Fibroblast of villous mesenchyme (primary cell): ENCODE results near the gene PAQR7. TPM values are rescaled to one million over a fixed set of nuclear protein-coding genes. Genes with fewer than 3 reads are reported as not detected.

Source experiments
- DNase-seq: peaks from one replicate; pipeline ENCODE4 v3.0.0-alpha.2; 2010; ENCODE audit warnings: low read depth
- H3K4me3 ChIP-seq: 2 replicates; pipeline ENCODE4 v1.5.1; 2011; ENCODE audit warnings: low read depth, mild to moderate bottlenecking, low read length
- CTCF ChIP-seq: IDR thresholded peaks from 2 replicates; pipeline ENCODE4 v1.5.1; 2012; ENCODE audit warnings: low read depth, mild to moderate bottlenecking, low read length; ENCODE audit not compliant: insufficient read depth
- total RNA-seq: library from RNA; depleted of rRNA; stranded (reverse); fragments of >200 nt; gene quantifications from 2 replicates; pipeline ENCODE4 v1.2.3, GENCODE V29; 2012

The PAQR7 gene
- total RNA-seq = 8.1 and 16.0 TPM in 2 replicates

DNA sequence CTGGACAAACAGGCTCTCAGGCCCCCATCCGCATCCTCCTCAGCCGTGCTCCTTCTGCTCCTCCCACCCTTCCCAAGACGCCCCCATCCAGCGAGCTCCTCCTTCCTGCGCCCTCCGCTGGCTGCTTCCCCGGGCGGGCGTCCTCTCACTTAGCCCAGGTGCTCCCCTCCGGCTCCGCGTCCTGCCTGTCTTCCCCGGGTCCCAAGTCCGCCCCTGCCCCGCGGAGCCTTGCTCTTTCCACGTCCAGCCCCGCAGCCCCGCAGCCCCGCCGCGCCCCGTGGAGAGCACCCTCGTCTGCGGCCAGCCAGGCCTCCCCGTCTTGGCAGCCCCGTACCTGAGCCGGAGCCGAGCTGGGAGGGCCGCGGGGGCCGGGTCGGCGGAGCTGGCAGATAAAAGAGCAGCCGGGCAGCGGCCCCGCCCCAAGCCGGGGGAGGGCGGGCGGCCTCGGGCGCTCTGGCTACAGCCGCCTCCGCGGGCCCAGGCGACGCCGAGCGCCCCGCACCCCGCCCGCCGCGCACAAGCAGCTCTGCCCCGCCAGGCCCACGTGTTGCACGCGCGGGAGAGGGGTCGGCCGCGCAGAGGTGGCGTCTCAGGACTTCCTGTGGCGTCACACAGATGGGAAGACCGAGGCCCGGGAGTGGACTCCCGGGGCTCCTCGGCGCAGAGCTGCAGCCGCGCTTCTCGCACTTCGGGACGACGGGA, at the start of gene PAQR7:
Gene PAQR7, minus strand, starts transcription at position 555 of the 702 bp plus-strand sequence. CDS start 11,869 bp downstream, outside the sequence.
- no peak for TF ChIP-seq CTCF
- peak within 1 kb of the TSS; percentile 67 for H3K4me3 ChIP-seq
- peak; percentile 78 for DNase-seq

DNA sequence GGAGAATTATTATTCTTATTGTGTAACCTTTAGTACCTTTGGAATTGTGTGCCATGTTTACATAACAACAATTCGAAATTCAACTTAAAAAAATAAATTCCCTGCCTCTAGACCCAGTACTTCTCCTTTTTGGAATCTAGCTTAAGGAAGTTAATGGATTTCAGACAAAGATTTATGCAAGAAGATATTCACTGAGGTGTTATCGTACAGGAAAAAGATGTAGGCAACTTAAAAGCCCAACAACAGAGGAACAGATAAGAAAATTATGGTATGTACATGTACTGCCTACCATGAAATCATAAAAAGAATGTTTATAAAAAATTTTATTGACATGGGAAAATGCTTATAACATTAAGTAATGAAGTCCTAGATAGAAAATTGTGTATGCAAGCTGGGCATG, 48.9 kb upstream of the PAQR7 start:
- TF ChIP-seq CTCF = no peak
- no peak overlapping the region for H3K4me3 ChIP-seq
- DNase-seq = no peak

- DNase-seq = no peak
- no peak for TF ChIP-seq CTCF
- peak overlapping the region; percentile 54 for H3K4me3 ChIP-seq
Measured at GRCh38 chr1:25922971-25923552, 47.6 kb upstream of the PAQR7 start.

- TF ChIP-seq CTCF = no peak
- DNase-seq = peak; percentile 15
Measured at GRCh38 chr1:25922056-25922970, 46.8 kb upstream of the PAQR7 start.

GRCh38 chr1:25918615-25919014, 43.1 kb upstream of the PAQR7 start:
- no peak overlapping the region for H3K4me3 ChIP-seq
- no peak for DNase-seq
- TF ChIP-seq CTCF = no peak

More at GRCh38 chr1:25922056-25922970, 46.8 kb upstream of the PAQR7 start:
- peak overlapping the region; percentile 54 for H3K4me3 ChIP-seq

- no peak for TF ChIP-seq CTCF
- H3K4me3 ChIP-seq = no peak overlapping the region
- DNase-seq = peak; percentile 20
Measured at GRCh38 chr1:25917996-25918395, 42.5 kb upstream of the PAQR7 start.
